GM12878 (cell line): Measurements from ENCODE around the gene VPS26A. TPM values are rescaled to one million over a fixed set of nuclear protein-coding genes. Genes with fewer than 3 reads are reported as not detected.

ENCODE experiments used
- ATAC-seq: fragments of 200-7000 bp; cut with Tn5 transposase; 3 replicates; pipeline ENCODE4 v1.9.1; 2020; ENCODE audit warnings: mild to moderate bottlenecking, moderate library complexity
- BruUV-seq: library from RNA; stranded (reverse); fragments of 400-500 nt; replicated peaks from 2 replicates; lab custom pipeline; 2021; lab: Mats Ljungman, UMichigan
- CTCF ChIA-PET: fragments of 300-600 bp; sonication (Branson Sonifier 250); formaldehyde crosslinking; extraction: SDS; loops from one replicate; lab custom pipeline; 2021; ENCODE audit warnings: inconsistent platforms; lab: Yijun Ruan, JAX
- POLR2A ChIA-PET: fragments of 350-600 bp; formaldehyde crosslinking; extraction: SDS; loops from one replicate; lab custom pipeline; 2021; ENCODE audit warnings: inconsistent platforms; lab: Charles Lee
- RAD21 ChIA-PET: fragments of 300-600 bp; sonication (Branson Sonifier 250); formaldehyde crosslinking; loops from one replicate; lab custom pipeline; 2023; ENCODE audit warnings: antibody characterized with exemption; ENCODE audit not compliant: unreplicated experiment; lab: Charles Lee
- SMC1A ChIA-PET: fragments of 300-600 bp; sonication (Branson Sonifier 250); formaldehyde crosslinking; loops from one replicate; lab custom pipeline; 2023; ENCODE audit not compliant: unreplicated experiment, uncharacterized antibody; lab: Charles Lee
- DNase-seq: peaks from one replicate; pipeline ENCODE4 v3.0.0-alpha.2; 2011; ENCODE audit warnings: low read depth, low spot score
- FAIRE-seq: peaks from 3 replicates; lab custom pipeline; 2011; peaks lifted over from hg19 to GRCh38; lab: Jason Lieb, UNC
- H2AFZ ChIP-seq: 2 replicates; pipeline ENCODE4 v1.6.0; 2011; ENCODE audit warnings: low read depth, low read length, control low read depth; ENCODE audit not compliant: control insufficient read depth
- H3K27ac ChIP-seq: 2 replicates; pipeline ENCODE4 v1.5.1; 2011; ENCODE audit warnings: control low read depth; ENCODE audit not compliant: control insufficient read depth, insufficient read depth
- H3K27me3 ChIP-seq, 2 experiments: replicated peaks in 1 of 2; 2 replicates each; pipeline versions ENCODE4 v1.6.0 to v1.6.1; 2011; ENCODE audit warnings: low read length in 1 of 2; ENCODE audit not compliant: control insufficient read depth in 2 of 2, insufficient read depth in 2 of 2
- H3K36me3 ChIP-seq, 2 experiments: 2 replicates each; pipeline ENCODE4 v1.5.1; 2011; ENCODE audit warnings: low read length in 1 of 2; ENCODE audit not compliant: control insufficient read depth in 2 of 2, insufficient read depth in 2 of 2
- H3K4me1 ChIP-seq: 2 replicates; pipeline ENCODE4 v1.6.1; 2011; ENCODE audit warnings: mild to moderate bottlenecking, low read length, moderate library complexity, mixed read lengths; ENCODE audit not compliant: control insufficient read depth, insufficient read depth
- H3K4me2 ChIP-seq: 2 replicates; pipeline ENCODE4 v1.6.0; 2011; ENCODE audit warnings: control low read depth; ENCODE audit not compliant: control insufficient read depth, insufficient read depth
- H3K4me3 ChIP-seq: fragments of 200-600 bp; sonication (generic); 2 replicates; pipeline ENCODE4 v1.5.1; 2016
- H3K79me2 ChIP-seq: 2 replicates; pipeline ENCODE4 v1.6.0; 2011; ENCODE audit warnings: low read length; ENCODE audit not compliant: control insufficient read depth, insufficient read depth
- H3K9ac ChIP-seq: 2 replicates; pipeline ENCODE4 v1.8.0; 2011; ENCODE audit warnings: low read length, control low read depth, mixed read lengths; ENCODE audit not compliant: control insufficient read depth, insufficient read depth
- H3K9me3 ChIP-seq: replicated peaks from 3 replicates; pipeline ENCODE4 v1.5.1; 2011; ENCODE audit warnings: mild to moderate bottlenecking, low read length; ENCODE audit not compliant: control insufficient read depth, insufficient read depth
- H4K20me1 ChIP-seq: 2 replicates; pipeline ENCODE4 v1.6.0; 2011; ENCODE audit not compliant: control insufficient read depth, insufficient read depth
- BRCA1 ChIP-seq: IDR thresholded peaks from 2 replicates; pipeline ENCODE4 v1.6.1; 2011; ENCODE audit warnings: low read depth, low read length, improper control_type of control experiment
- CHD2 ChIP-seq: IDR thresholded peaks from 2 replicates; pipeline ENCODE4 v1.6.1; 2011; ENCODE audit warnings: low read depth, low read length, improper control_type of control experiment, borderline replicate concordance
- ESRRA ChIP-seq: IDR thresholded peaks from 2 replicates; pipeline ENCODE4 v1.6.1; 2012; ENCODE audit warnings: mild to moderate bottlenecking, low read length, improper control_type of control experiment
- GABPA ChIP-seq: IDR thresholded peaks from 2 replicates; pipeline ENCODE4 v1.6.1; 2014; ENCODE audit warnings: antibody characterized with exemption, low read depth, mild to moderate bottlenecking, inconsistent platforms
- GATAD2B ChIP-seq: fragments of 450-650 bp; conservative IDR thresholded peaks from 2 replicates; pipeline ENCODE4 v1.6.1; 2017; ENCODE audit warnings: low read depth, mild to moderate bottlenecking, moderate library complexity
- HDAC2 ChIP-seq: fragments of 200-600 bp; sonication (generic); IDR thresholded peaks from 2 replicates; pipeline ENCODE4 v1.6.1; 2017
- MLLT1 ChIP-seq: fragments of 450-650 bp; IDR thresholded peaks from 2 replicates; pipeline ENCODE4 v1.6.1; 2016; ENCODE audit warnings: mild to moderate bottlenecking
- SREBF2 ChIP-seq: IDR thresholded peaks from 2 replicates; pipeline ENCODE4 v1.6.1; 2012; ENCODE audit warnings: mild to moderate bottlenecking, low read length
- ZBTB33 ChIP-seq: fragments of 450-650 bp; IDR thresholded peaks from 2 replicates; pipeline ENCODE4 v1.6.1; 2017; ENCODE audit warnings: mild to moderate bottlenecking
- ZNF622 ChIP-seq: fragments of 450-650 bp; IDR thresholded peaks from 2 replicates; pipeline ENCODE4 v1.6.1; 2017; ENCODE audit warnings: mild to moderate bottlenecking, inconsistent platforms
- WGBS: methylation state at CpG from one replicate; pipeline ENCODE4 v1.1.6; 2016; ENCODE audit warnings: low lambda C conversion rate; ENCODE audit not compliant: insufficient replicate concordance, insufficient coverage; ENCODE audit errors: missing lambda C conversion rate; 5-methylcytosine and 5-hydroxymethylcytosine counted together
- in situ Hi-C: fragments of 300-500 bp; cut with MboI; formaldehyde crosslinking; loops from 9 replicates; pipeline ENCODE4 v1.14.3; 2018; ENCODE audit warnings: mixed read lengths
- intact Hi-C: fragments of 100-400 bp; cut with micrococcal nuclease; formaldehyde crosslinking; loops from one replicate; pipeline ENCODE4 v1.14.2; 2022; ENCODE audit not compliant: unreplicated experiment
- polyA plus RNA-seq, 11 experiments: library from polyadenylated mRNA; depleted of rRNA in 4 of 11; unstranded in 6 of 11; stranded (reverse) in 5 of 11; fragments of >200 nt; fragmentation: Nextera tagmentation in 4 of 11; fragmentation: Illumina TruSeq in 1 of 11; extraction: Ambion mirVana in 4 of 11; extraction: Trizol in 1 of 11; gene quantifications; 1 replicate in 1 of 11; 2 replicates in 10 of 11; pipeline versions ENCODE4 v1.2.1 to v1.2.3, GENCODE V29; 2011 to 2016; ENCODE audit warnings: inconsistent platforms in 2 of 11, missing spikeins in 2 of 11, low read depth in 1 of 11
- total RNA-seq, 4 experiments: library from RNA; depleted of rRNA in 3 of 4; stranded (reverse); fragments of >200 nt in 3 of 4; fragmentation: Illumina TruSeq in 1 of 4; extraction: Trizol in 1 of 4; gene quantifications; 2 replicates each; pipeline versions ENCODE4 v1.2.1 to v1.2.3, GENCODE V29; 2013 to 2021
- TF ChIP-seq, protein P1 (sequence below): fragments of 450-650 bp; IDR thresholded peaks from 2 replicates; pipeline ENCODE4 v1.6.1; 2017; ENCODE audit warnings: mild to moderate bottlenecking, low read depth, inconsistent platforms; ENCODE audit not compliant: poor library complexity, severe bottlenecking

Gene VPS26A
- total and polyA plus RNA-seq, 10 of the 15 experiments (the other 5 are each of a cell fraction or from before 2014, with no cell fraction given): 16.8 to 72.3 (median 26.8) TPM

GRCh38 chr10:69209787-69210484 is 86.0 kb downstream of the VPS26A start:
- CTCF ChIA-PET: interaction anchor here (0.9 kb wide), 1 partner anchor 13 kb away, joined by 3 read pairs; no protein-coding TSS in a partner anchor
- no peak for FAIRE-seq
- H3K9ac ChIP-seq: no peak overlapping the region
- 78% methylated on average over 3 of the region's 3 CpGs for WGBS
- H3K4me3 ChIP-seq: no peak overlapping the region
- H4K20me1 ChIP-seq: no peaks in the 10 kb centered on the region
- no peak overlapping the region for H3K4me2 ChIP-seq
- no peak overlapping the region for H2AFZ ChIP-seq
- H3K36me3 ChIP-seq: peaks cover 5% of the 10 kb centered on the region in 2 experiments; a peak in 3 of 4 replicates
- intact Hi-C loops: no loop called here
- no peaks in the 10 kb centered on the region for H3K27me3 ChIP-seq
- POLR2A ChIA-PET: no interaction called here
- no peaks in the 10 kb centered on the region; the same call in 2 of the 3 replicates for H3K9me3 ChIP-seq
- no peak for TF ChIP-seq ZNF622
- TF ChIP-seq ESRRA: no peak
- TF ChIP-seq, protein P1, sequence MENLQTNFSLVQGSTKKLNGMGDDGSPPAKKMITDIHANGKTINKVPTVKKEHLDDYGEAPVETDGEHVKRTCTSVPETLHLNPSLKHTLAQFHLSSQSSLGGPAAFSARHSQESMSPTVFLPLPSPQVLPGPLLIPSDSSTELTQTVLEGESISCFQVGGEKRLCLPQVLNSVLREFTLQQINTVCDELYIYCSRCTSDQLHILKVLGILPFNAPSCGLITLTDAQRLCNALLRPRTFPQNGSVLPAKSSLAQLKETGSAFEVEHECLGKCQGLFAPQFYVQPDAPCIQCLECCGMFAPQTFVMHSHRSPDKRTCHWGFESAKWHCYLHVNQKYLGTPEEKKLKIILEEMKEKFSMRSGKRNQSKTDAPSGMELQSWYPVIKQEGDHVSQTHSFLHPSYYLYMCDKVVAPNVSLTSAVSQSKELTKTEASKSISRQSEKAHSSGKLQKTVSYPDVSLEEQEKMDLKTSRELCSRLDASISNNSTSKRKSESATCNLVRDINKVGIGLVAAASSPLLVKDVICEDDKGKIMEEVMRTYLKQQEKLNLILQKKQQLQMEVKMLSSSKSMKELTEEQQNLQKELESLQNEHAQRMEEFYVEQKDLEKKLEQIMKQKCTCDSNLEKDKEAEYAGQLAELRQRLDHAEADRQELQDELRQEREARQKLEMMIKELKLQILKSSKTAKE: no peak
- TF ChIP-seq GABPA: no peak
- no peak for TF ChIP-seq ZBTB33
- no peak for TF ChIP-seq MLLT1
- no peak for TF ChIP-seq CHD2
- TF ChIP-seq GATAD2B: no peak
- no peak for TF ChIP-seq SREBF2
- TF ChIP-seq HDAC2: no peak
- no peak for TF ChIP-seq BRCA1
- TF ChIP-seq, all 136 proteins: peak for 0
- ATAC-seq (no peak), DNase-seq (no peak)
- BruUV-seq: no TSS peak
- no peaks in the 10 kb centered on the region for H3K79me2 ChIP-seq
- no peaks in the 10 kb centered on the region for H3K4me1 ChIP-seq
- in situ Hi-C loops: no loop called here
- ChIA-PET RAD21 (interaction anchor here (0.6 to 1.0 kb wide), 2 partner anchors 14 to 758 kb away, joined by 3 read pairs; no protein-coding TSS in a partner anchor), SMC1A (interaction anchor here (1.5 kb wide), 1 partner anchor 184 kb away, joined by 3 read pairs; no protein-coding TSS in a partner anchor)
- H3K27ac ChIP-seq: no peak overlapping the region
